Central memory CD8-positive, alpha-beta T cell (primary cell): Measurements from ENCODE around the gene PLK2.

Source experiments
- ATAC-seq: fragments of 150-1000 bp; cut with Tn5 transposase; replicated peaks from 2 replicates; pipeline ENCODE4 v1.10.0; 2022; ENCODE audit warnings: mild to moderate bottlenecking, moderate FRiP score, moderate number of reproducible peaks; ENCODE audit not compliant: poor library complexity, severe bottlenecking; ENCODE audit errors: extremely low read depth
- DNase-seq, 2 donors: peaks; one replicate each; pipeline ENCODE4 v3.0.0; 2021; ENCODE audit warnings: low spot score in 2 of 2
- H3K27ac Mint-ChIP-seq: one replicate; pipeline ENCODE4 v1.8.0; 2022; ENCODE audit warnings: low read depth, mild to moderate bottlenecking, moderate library complexity, mixed read lengths
- H3K27me3 Mint-ChIP-seq: one replicate; pipeline ENCODE4 v1.8.0; 2022; ENCODE audit warnings: mixed read lengths
- H3K36me3 Mint-ChIP-seq: one replicate; pipeline ENCODE4 v1.8.0; 2022; ENCODE audit warnings: mild to moderate bottlenecking, moderate library complexity, mixed read lengths; ENCODE audit not compliant: insufficient read depth
- H3K4me1 Mint-ChIP-seq: one replicate; pipeline ENCODE4 v1.8.0; 2022; ENCODE audit warnings: mixed read lengths
- H3K4me3 Mint-ChIP-seq: one replicate; pipeline ENCODE4 v1.8.0; 2022; ENCODE audit warnings: mild to moderate bottlenecking, moderate library complexity, mixed read lengths
- H3K9me3 Mint-ChIP-seq: one replicate; pipeline ENCODE4 v1.8.0; 2022; ENCODE audit warnings: mixed read lengths

Gene PLK2

GRCh38 chr5:58412932-58413331, 47.0 kb downstream of the PLK2 start:
- no peaks in the 10 kb centered on the region for H3K4me1 Mint-ChIP-seq
- no peak overlapping the region for H3K4me3 Mint-ChIP-seq
- H3K27me3 Mint-ChIP-seq = peaks cover 31% of the 10 kb centered on the region
- no peaks in the 10 kb centered on the region for H3K36me3 Mint-ChIP-seq
- DNase-seq (no peak), ATAC-seq (no peak)
- no peak overlapping the region for H3K27ac Mint-ChIP-seq
- H3K9me3 Mint-ChIP-seq = no peaks in the 10 kb centered on the region

- Mint-ChIP-seq H3K27ac (no peak overlapping the region), H3K9me3 (no peaks in the 10 kb centered on the region), H3K4me3 (no peak overlapping the region), H3K27me3 (peaks cover 31% of the 10 kb centered on the region), H3K4me1 (no peaks in the 10 kb centered on the region), H3K36me3 (no peaks in the 10 kb centered on the region)
- ATAC-seq = no peak
- DNase-seq = no peak
These were observed 47.8 kb downstream of the PLK2 start for GRCh38 chr5:58412081-58412480.

- H3K27ac Mint-ChIP-seq = no peak overlapping the region
- no peaks in the 10 kb centered on the region for H3K9me3 Mint-ChIP-seq
- no peak overlapping the region for H3K4me3 Mint-ChIP-seq
- no peak for ATAC-seq
- no peaks in the 10 kb centered on the region for H3K36me3 Mint-ChIP-seq
- no peak for DNase-seq
- peaks cover 31% of the 10 kb centered on the region for H3K27me3 Mint-ChIP-seq
- no peaks in the 10 kb centered on the region for H3K4me1 Mint-ChIP-seq
These were observed 48.5 kb downstream of the PLK2 start for GRCh38 chr5:58411372-58411771.

- H3K4me3 Mint-ChIP-seq = no peak overlapping the region
- H3K27ac Mint-ChIP-seq = no peak overlapping the region
- H3K27me3 Mint-ChIP-seq = peaks cover 31% of the 10 kb centered on the region
- no peak for DNase-seq
- H3K9me3 Mint-ChIP-seq = no peaks in the 10 kb centered on the region
- ATAC-seq = no peak
- H3K36me3 Mint-ChIP-seq = no peaks in the 10 kb centered on the region
- H3K4me1 Mint-ChIP-seq = no peaks in the 10 kb centered on the region
These were observed 49.4 kb downstream of the PLK2 start for GRCh38 chr5:58410441-58410840.

- Mint-ChIP-seq H3K27me3 (peaks cover 17% of the 10 kb centered on the region), H3K36me3 (no peaks in the 10 kb centered on the region), H3K27ac (no peak overlapping the region), H3K4me1 (no peaks in the 10 kb centered on the region), H3K4me3 (no peak overlapping the region), H3K9me3 (no peaks in the 10 kb centered on the region)
- ATAC-seq (no peak), DNase-seq (no peak)
These were observed 52.7 kb downstream of the PLK2 start for GRCh38 chr5:58407042-58407719.

- H3K27me3 Mint-ChIP-seq = peaks cover 17% of the 10 kb centered on the region
- ATAC-seq = no peak
- no peak for DNase-seq
- H3K4me3 Mint-ChIP-seq = no peak overlapping the region
- H3K36me3 Mint-ChIP-seq = no peaks in the 10 kb centered on the region
- H3K27ac Mint-ChIP-seq = no peak overlapping the region
- H3K9me3 Mint-ChIP-seq = no peaks in the 10 kb centered on the region
- H3K4me1 Mint-ChIP-seq = no peaks in the 10 kb centered on the region
These were observed 53.5 kb downstream of the PLK2 start for GRCh38 chr5:58406394-58406793.

GRCh38 chr5:58405175-58405574, 54.7 kb downstream of the PLK2 start:
- Mint-ChIP-seq H3K9me3 (no peaks in the 10 kb centered on the region), H3K27ac (no peak overlapping the region)
- no peak for DNase-seq

GRCh38 chr5:58404734-58405133, 55.2 kb downstream of the PLK2 start:
- Mint-ChIP-seq H3K9me3 (no peaks in the 10 kb centered on the region), H3K36me3 (no peaks in the 10 kb centered on the region), H3K4me1 (no peaks in the 10 kb centered on the region), H3K27me3 (peaks cover 13% of the 10 kb centered on the region), H3K27ac (no peak overlapping the region), H3K4me3 (no peak overlapping the region)
- ATAC-seq (no peak), DNase-seq (no peak)

More at GRCh38 chr5:58405175-58405574, 54.7 kb downstream of the PLK2 start:
- Mint-ChIP-seq H3K36me3 (no peaks in the 10 kb centered on the region), H3K27me3 (peaks cover 17% of the 10 kb centered on the region), H3K4me3 (no peak overlapping the region), H3K4me1 (no peaks in the 10 kb centered on the region)
- ATAC-seq = no peak
